ENCODE measurements around the gene SDHAF2. TPM values are rescaled to one million over a fixed set of nuclear protein-coding genes. Genes with fewer than 3 reads are reported as not detected.

The SDHAF2 gene
- total RNA-seq, 4 donors from 2014 or later = 65.8 to 122 (median 81.4) TPM

- H3K27ac ChIP-seq = no peak overlapping the region
- no peaks in the 10 kb centered on the region for H3K27me3 ChIP-seq
- TF ChIP-seq POLR2A (IDR thresholded peaks at IDR 0.05) = no peak
- TF ChIP-seq CTCF (IDR thresholded peaks at IDR 0.05) = no peak
- no peak overlapping the region for H3K4me3 ChIP-seq
- peaks cover 3 to 15% (median 10%) of the 10 kb centered on the region in 4 donors for H3K4me1 ChIP-seq
- no peak for DNase-seq
- no peaks in the 10 kb centered on the region for H3K9me3 ChIP-seq
- intact Hi-C loops (cut with DNase I; ENCODE audit: low total_unique reads) = no loop called here
- in situ Hi-C loops (cut with MboI; ENCODE audit: low pct_ligation_motif_present in 1 of 4, low pct_unique_long_range_greater_than_20kb in 1 of 4, low sequenced_read_pairs in 3 of 4) = no loop called here
- WGBS, 2 donors (ENCODE audit: low coverage in 1 of 2) = 89 to 97% methylated on average over 1 of the region's 1 CpG
- H3K36me3 ChIP-seq = peaks cover 0 to 36% (median 22%) of the 10 kb centered on the region in 4 donors
Observed at GRCh38 chr11:61439615-61440014, 9.7 kb downstream of the SDHAF2 start.

GRCh38 chr11:61442616-61443015 lies 12.7 kb downstream of the SDHAF2 start:
- Histone ChIP-seq H3K36me3 (peaks cover 0 to 38% (median 18%) of the 10 kb centered on the region in 4 donors), H3K9me3 (no peaks in the 10 kb centered on the region), H3K27me3 (no peaks in the 10 kb centered on the region), H3K27ac (no peak overlapping the region), H3K4me3 (no peak overlapping the region), H3K4me1 (peaks cover 4 to 20% (median 7%) of the 10 kb centered on the region in 4 donors)
- intact Hi-C loops (cut with DNase I; ENCODE audit: low total_unique reads) = no loop called here
- 93% methylated on average over 2 to 6 of the region's 6 CpGs for WGBS, 2 donors (ENCODE audit: low coverage in 1 of 2)
- no peak for DNase-seq
- TF ChIP-seq CTCF (IDR thresholded peaks at IDR 0.05) = no peak
- no peak for TF ChIP-seq EP300 (IDR thresholded peaks at IDR 0.05; ENCODE audit: low read depth)
- TF ChIP-seq POLR2A (IDR thresholded peaks at IDR 0.05) = no peak
- no peak for TF ChIP-seq POLR2AphosphoS5 (IDR thresholded peaks at IDR 0.05)
- in situ Hi-C loops (cut with MboI; ENCODE audit: low pct_ligation_motif_present in 1 of 4, low pct_unique_long_range_greater_than_20kb in 1 of 4, low sequenced_read_pairs in 3 of 4) = no loop called here

- H3K27ac ChIP-seq = peak overlapping the region in 3 of 4 donors; percentile 22 to 65 (median 43)
- no peak overlapping the region for H3K4me3 ChIP-seq
- peaks cover 0 to 15% (median 4%) of the 10 kb centered on the region in 4 donors for H3K36me3 ChIP-seq
- H3K9me3 ChIP-seq = no peaks in the 10 kb centered on the region
- peaks cover 4 to 31% (median 8%) of the 10 kb centered on the region in 4 donors for H3K4me1 ChIP-seq
- in situ Hi-C loops (cut with MboI; ENCODE audit: low pct_ligation_motif_present in 1 of 4, low pct_unique_long_range_greater_than_20kb in 1 of 4, low sequenced_read_pairs in 3 of 4) = no loop called here
- H3K27me3 ChIP-seq = no peaks in the 10 kb centered on the region
- WGBS, 2 donors (ENCODE audit: low coverage in 1 of 2) = 49 to 68% methylated on average over 2 to 4 of the region's 4 CpGs
- TF ChIP-seq CTCF (IDR thresholded peaks at IDR 0.05) = no peak
- TF ChIP-seq EP300 (IDR thresholded peaks at IDR 0.05; ENCODE audit: low read depth) = no peak
- no peak for TF ChIP-seq POLR2AphosphoS5 (IDR thresholded peaks at IDR 0.05)
- TF ChIP-seq POLR2A (IDR thresholded peaks at IDR 0.05) = no peak
- intact Hi-C loops (cut with DNase I; ENCODE audit: low total_unique reads) = loop anchor here (5.0 kb wide), 1 partner anchor 142 kb away; no protein-coding TSS in a partner anchor
- DNase-seq = no peak
Observed at GRCh38 chr11:61445516-61445915, 15.6 kb downstream of the SDHAF2 start.

- H3K4me3 ChIP-seq = no peak overlapping the region
- TF ChIP-seq POLR2A (IDR thresholded peaks at IDR 0.05) = no peak
- no peak for TF ChIP-seq EP300 (IDR thresholded peaks at IDR 0.05; ENCODE audit: low read depth)
- peak; percentile 80 to 86 (median 82) for TF ChIP-seq CTCF (IDR thresholded peaks at IDR 0.05)
- peak in 2 of 3 donors; percentile 24 to 33 for TF ChIP-seq POLR2AphosphoS5 (IDR thresholded peaks at IDR 0.05)
- H3K9me3 ChIP-seq = no peaks in the 10 kb centered on the region
- no peaks in the 10 kb centered on the region for H3K27me3 ChIP-seq
- H3K4me1 ChIP-seq = peaks cover 4 to 31% (median 8%) of the 10 kb centered on the region in 4 donors
- peak overlapping the region; percentile 63 to 82 (median 66) for H3K27ac ChIP-seq
- WGBS, 2 donors (ENCODE audit: low coverage in 1 of 2) = 11% methylated on average over 4 of the region's 7 CpGs; no CpG with 5 or more reads in 1 of the 2 donors
- DNase-seq = peak; percentile 86
- intact Hi-C loops (cut with DNase I; ENCODE audit: low total_unique reads) = loop anchor here (2.0 to 5.0 kb wide), 2 partner anchors 71 to 141 kb away; no protein-coding TSS in a partner anchor
- in situ Hi-C loops (cut with MboI; ENCODE audit: low pct_ligation_motif_present in 1 of 4, low pct_unique_long_range_greater_than_20kb in 1 of 4, low sequenced_read_pairs in 3 of 4) = no loop called here
- H3K36me3 ChIP-seq = peaks cover 0 to 15% (median 2%) of the 10 kb centered on the region in 4 donors
Observed at GRCh38 chr11:61446211-61446651, 16.3 kb downstream of the SDHAF2 start.

Data from transverse colon (tissue), 4 donors.